Mucosa of descending colon (tissue), 3 donors: ENCODE results near the gene CPA5. TPM values are rescaled to one million over a fixed set of nuclear protein-coding genes. Genes with fewer than 3 reads are reported as not detected.

Experiments
- ATAC-seq: fragments of 200-7000 bp; cut with Tn5 transposase; one replicate; pipeline ENCODE4 v1.9.1; 2020; ENCODE audit warnings: mild to moderate bottlenecking, moderate library complexity
- DNase-seq, 3 donors: peaks; one replicate each; pipeline ENCODE4 v3.0.0-alpha.2; 2020
- H3K36me3 ChIP-seq: fragments of 200-600 bp; one replicate; pipeline ENCODE4 v1.8.0; 2021; ENCODE audit warnings: low read depth, mild to moderate bottlenecking
- H3K4me1 ChIP-seq: fragments of 200-600 bp; one replicate; pipeline ENCODE4 v1.8.0; 2021; ENCODE audit warnings: low read depth, mild to moderate bottlenecking
- H3K4me3 ChIP-seq: fragments of 200-600 bp; one replicate; pipeline ENCODE4 v1.8.0; 2021; ENCODE audit warnings: mild to moderate bottlenecking
- H3K9me3 ChIP-seq: fragments of 200-600 bp; one replicate; pipeline ENCODE4 v1.8.0; 2021; ENCODE audit warnings: mild to moderate bottlenecking
- intact Hi-C, 2 donors: fragments of 100-400 bp; cut with DNase I in 1 of 2; cut with micrococcal nuclease in 1 of 2; formaldehyde crosslinking; loops; one replicate each; pipeline versions ENCODE4 v1.11.0 to v1.11.1; 2022; cut with DNase I, micrococcal nuclease
- total RNA-seq, 3 donors: library from RNA; stranded (reverse); fragmentation: NEBNext Ultra II Directional in 2 of 3; extraction: Animal tissue kit (Norgen Biotek cat#: 25700) in 2 of 3; gene quantifications; one replicate each; pipeline versions ENCODE4 v1.2.1 to v1.2.4, GENCODE V29; 2021 to 2023
- TF ChIP-seq, protein P1 (sequence below): fragments of 200-600 bp; IDR thresholded peaks from one replicate; pipeline ENCODE4 v1.8.0; 2022; ENCODE audit warnings: antibody characterized with exemption, mild to moderate bottlenecking
- donor health status: DM: no; HTN: no; CAD: no; lungs with moderate emphysema.
- donor health status: DM: no; HTN: no; CAD: no.
- donor health status: DM: no; HTN: yes; CAD: no.

Gene CPA5
- total RNA-seq, 3 donors from 2014 or later, result not detected

DNA sequence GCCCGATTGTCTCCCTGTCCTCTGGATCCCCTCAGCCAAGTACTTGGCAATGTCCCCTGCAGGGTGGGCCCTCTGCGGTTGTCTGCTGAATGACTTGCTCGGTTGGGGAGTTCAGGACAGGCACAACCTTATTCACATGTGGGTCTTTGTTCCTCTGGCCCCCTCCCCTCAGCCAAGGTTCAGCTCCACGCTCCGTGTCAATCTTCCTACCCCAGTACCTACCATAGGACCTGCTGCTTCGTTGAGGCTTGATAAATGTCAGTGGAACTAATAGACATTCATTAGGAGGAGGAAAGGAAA, 7.1 kb downstream of the CPA5 start:
- Histone ChIP-seq H3K9me3 (no peaks in the 10 kb centered on the region), H3K4me1 (no peaks in the 10 kb centered on the region), H3K4me3 (no peak overlapping the region), H3K36me3 (no peaks in the 10 kb centered on the region)
- DNase-seq (no peak), ATAC-seq (no peak)
- TF ChIP-seq, protein P1, sequence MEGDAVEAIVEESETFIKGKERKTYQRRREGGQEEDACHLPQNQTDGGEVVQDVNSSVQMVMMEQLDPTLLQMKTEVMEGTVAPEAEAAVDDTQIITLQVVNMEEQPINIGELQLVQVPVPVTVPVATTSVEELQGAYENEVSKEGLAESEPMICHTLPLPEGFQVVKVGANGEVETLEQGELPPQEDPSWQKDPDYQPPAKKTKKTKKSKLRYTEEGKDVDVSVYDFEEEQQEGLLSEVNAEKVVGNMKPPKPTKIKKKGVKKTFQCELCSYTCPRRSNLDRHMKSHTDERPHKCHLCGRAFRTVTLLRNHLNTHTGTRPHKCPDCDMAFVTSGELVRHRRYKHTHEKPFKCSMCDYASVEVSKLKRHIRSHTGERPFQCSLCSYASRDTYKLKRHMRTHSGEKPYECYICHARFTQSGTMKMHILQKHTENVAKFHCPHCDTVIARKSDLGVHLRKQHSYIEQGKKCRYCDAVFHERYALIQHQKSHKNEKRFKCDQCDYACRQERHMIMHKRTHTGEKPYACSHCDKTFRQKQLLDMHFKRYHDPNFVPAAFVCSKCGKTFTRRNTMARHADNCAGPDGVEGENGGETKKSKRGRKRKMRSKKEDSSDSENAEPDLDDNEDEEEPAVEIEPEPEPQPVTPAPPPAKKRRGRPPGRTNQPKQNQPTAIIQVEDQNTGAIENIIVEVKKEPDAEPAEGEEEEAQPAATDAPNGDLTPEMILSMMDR, result no peak
- intact Hi-C loops, result no loop called here

DNA sequence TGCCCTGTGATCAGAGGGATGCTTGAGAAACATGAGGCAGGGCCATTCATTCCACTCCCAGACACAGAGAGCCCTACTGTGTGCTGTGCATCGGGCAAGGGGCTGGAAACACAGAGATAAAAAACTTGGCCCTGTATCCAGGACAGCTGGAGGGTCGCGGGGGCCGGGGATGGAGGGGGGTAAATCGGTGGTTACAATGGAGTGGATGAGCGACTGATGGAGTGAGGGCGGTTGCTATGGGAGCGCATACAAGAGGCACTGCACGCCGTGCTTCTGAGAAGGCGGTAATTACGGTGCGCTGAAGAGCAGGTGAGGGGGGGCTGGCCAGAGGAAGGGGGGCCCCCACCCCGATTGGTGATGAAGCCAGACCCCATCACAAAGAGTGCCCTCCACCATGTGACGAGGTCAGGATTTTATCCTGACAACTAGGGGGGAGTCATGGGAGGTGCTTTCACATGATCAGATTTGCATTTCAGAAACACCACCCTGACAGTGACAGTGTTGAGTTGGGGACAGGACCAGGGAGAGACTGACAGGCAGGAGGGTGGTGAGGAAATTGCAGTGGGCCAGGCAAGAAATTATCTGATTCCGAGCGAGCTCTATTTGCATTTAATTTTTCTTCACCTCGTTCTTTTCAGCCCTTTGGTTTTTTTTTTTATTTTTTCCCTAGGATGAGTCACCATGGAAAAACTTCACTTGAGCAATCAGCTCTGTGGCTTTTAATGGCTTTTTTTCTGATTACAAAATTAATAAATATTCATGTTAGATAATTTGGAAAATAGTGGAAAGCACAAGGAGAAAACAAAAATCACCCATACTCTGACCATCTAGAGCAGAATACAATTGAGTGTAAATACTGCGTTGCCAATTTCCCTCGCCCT, 7.8 kb downstream of the CPA5 start:
- ATAC-seq (no peak), DNase-seq (no peak)
- H3K4me1 ChIP-seq, result no peaks in the 10 kb centered on the region
- H3K4me3 ChIP-seq, result no peak overlapping the region
- intact Hi-C loops, result no loop called here
- no peaks in the 10 kb centered on the region for H3K36me3 ChIP-seq
- TF ChIP-seq, protein P1, result no peak
- no peaks in the 10 kb centered on the region for H3K9me3 ChIP-seq

GRCh38 chr7:130353196-130353595, 8.6 kb downstream of the CPA5 start:
- ATAC-seq (no peak), DNase-seq (no peak)
- Histone ChIP-seq H3K36me3 (no peaks in the 10 kb centered on the region), H3K4me1 (no peaks in the 10 kb centered on the region), H3K4me3 (no peak overlapping the region), H3K9me3 (no peaks in the 10 kb centered on the region)
- intact Hi-C loops, result no loop called here
- TF ChIP-seq, protein P1, result no peak

GRCh38 chr7:130356121-130356875, 11.7 kb downstream of the CPA5 start:
- ATAC-seq (peak; percentile 56), DNase-seq (peak in 1 of 3 donors; percentile 43)
- Histone ChIP-seq H3K4me3 (no peak overlapping the region), H3K9me3 (peaks cover 6% of the 10 kb centered on the region), H3K36me3 (no peaks in the 10 kb centered on the region), H3K4me1 (no peaks in the 10 kb centered on the region)
- intact Hi-C loops, result no loop called here
- TF ChIP-seq, protein P1, result no peak

GRCh38 chr7:130356876-130357611, 12.4 kb downstream of the CPA5 start:
- H3K36me3 ChIP-seq, result no peaks in the 10 kb centered on the region
- TF ChIP-seq, protein P1, result no peak
- no peak overlapping the region for H3K4me3 ChIP-seq
- ATAC-seq, result peak; percentile 34
- peaks cover 6% of the 10 kb centered on the region for H3K9me3 ChIP-seq
- intact Hi-C loops, result no loop called here
- H3K4me1 ChIP-seq, result no peaks in the 10 kb centered on the region
- no peak for DNase-seq
